PC-3 (cell line): ENCODE data around the gene MCFD2.

ENCODE experiments used
- EZH2 ChIP-seq: fragments of 300-600 bp; sonication (generic); IDR thresholded peaks from one replicate; pipeline ENCODE4 v1.6.1; 2017; ENCODE audit warnings: antibody characterized with exemption, mild to moderate bottlenecking, low read length; ENCODE audit not compliant: unreplicated experiment
- TF ChIP-seq, protein P1 (sequence below): fragments of 300-600 bp; sonication (generic); conservative IDR thresholded peaks from 2 replicates; pipeline ENCODE4 v1.5.1; 2017; ENCODE audit warnings: antibody characterized with exemption, low read depth, mild to moderate bottlenecking, low read length

DNA sequence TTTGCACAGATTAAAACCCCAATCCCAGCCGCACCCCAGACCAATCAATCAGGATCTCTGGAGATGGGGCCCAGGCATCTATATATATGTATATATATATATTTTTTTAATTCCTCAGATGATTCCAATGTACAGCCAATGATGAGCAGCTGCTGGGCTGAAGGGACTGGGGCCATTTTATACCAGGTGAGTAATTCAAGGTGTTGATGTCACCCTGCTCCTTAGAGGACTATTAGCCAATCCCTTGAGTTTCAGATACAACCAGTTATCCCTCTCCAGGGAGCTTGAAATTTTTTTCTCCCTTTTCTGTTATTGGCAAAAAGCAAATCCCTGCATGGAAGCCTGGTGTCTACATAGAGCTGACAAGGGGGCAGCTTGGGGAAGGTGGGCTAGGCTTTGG is 59.8 kb downstream of the MCFD2 start:
- TF ChIP-seq, protein P1, sequence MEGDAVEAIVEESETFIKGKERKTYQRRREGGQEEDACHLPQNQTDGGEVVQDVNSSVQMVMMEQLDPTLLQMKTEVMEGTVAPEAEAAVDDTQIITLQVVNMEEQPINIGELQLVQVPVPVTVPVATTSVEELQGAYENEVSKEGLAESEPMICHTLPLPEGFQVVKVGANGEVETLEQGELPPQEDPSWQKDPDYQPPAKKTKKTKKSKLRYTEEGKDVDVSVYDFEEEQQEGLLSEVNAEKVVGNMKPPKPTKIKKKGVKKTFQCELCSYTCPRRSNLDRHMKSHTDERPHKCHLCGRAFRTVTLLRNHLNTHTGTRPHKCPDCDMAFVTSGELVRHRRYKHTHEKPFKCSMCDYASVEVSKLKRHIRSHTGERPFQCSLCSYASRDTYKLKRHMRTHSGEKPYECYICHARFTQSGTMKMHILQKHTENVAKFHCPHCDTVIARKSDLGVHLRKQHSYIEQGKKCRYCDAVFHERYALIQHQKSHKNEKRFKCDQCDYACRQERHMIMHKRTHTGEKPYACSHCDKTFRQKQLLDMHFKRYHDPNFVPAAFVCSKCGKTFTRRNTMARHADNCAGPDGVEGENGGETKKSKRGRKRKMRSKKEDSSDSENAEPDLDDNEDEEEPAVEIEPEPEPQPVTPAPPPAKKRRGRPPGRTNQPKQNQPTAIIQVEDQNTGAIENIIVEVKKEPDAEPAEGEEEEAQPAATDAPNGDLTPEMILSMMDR = no peak
- no peak for TF ChIP-seq EZH2
